HepG2 (cell line): ENCODE results near the gene LYPD3. TPM values are rescaled to one million over a fixed set of nuclear protein-coding genes. Genes with fewer than 3 reads are reported as not detected.

Source experiments
- ELF3 ChIP-seq: IDR thresholded peaks from 2 replicates; pipeline ENCODE4 v1.6.1; 2016; ENCODE audit warnings: missing genetic modification reagents, missing compliant biosample characterization
- ESRRA ChIP-seq: sonication (generic); formaldehyde crosslinking; IDR thresholded peaks from 2 replicates; pipeline ENCODE4 v1.5.1; 2020; ENCODE audit warnings: mild to moderate bottlenecking, low read depth, missing genetic modification reagents
- GABPB1 ChIP-seq: IDR thresholded peaks from 2 replicates; pipeline ENCODE4 v1.6.1; 2016; ENCODE audit warnings: mild to moderate bottlenecking, missing genetic modification reagents, moderate library complexity, missing compliant biosample characterization
- PCBP2 ChIP-seq: fragments of 200-400 bp; formaldehyde crosslinking; optimal IDR thresholded peaks from 2 replicates; pipeline ENCODE3; 2018; ENCODE audit warnings: low read length, low read depth; ENCODE audit not compliant: poor library complexity, severe bottlenecking
- PHF8 ChIP-seq: sonication (generic); formaldehyde crosslinking; IDR thresholded peaks from 2 replicates; pipeline ENCODE4 v1.5.0; 2020; ENCODE audit warnings: missing genetic modification reagents
- PRDM10 ChIP-seq: sonication (generic); formaldehyde crosslinking; IDR thresholded peaks from 2 replicates; pipeline ENCODE4 v1.4.0; 2020; ENCODE audit warnings: low read depth, missing genetic modification reagents
- SIX4 ChIP-seq: sonication (generic); formaldehyde crosslinking; IDR thresholded peaks from 2 replicates; pipeline ENCODE4 v1.4.0; 2020; ENCODE audit warnings: missing genetic modification reagents
- SP5 ChIP-seq: IDR thresholded peaks from 2 replicates; pipeline ENCODE4 v1.6.1; 2016; ENCODE audit warnings: low read depth, borderline replicate concordance
- TRIM22 ChIP-seq: fragments of 450-650 bp; IDR thresholded peaks from 2 replicates; pipeline ENCODE4 v1.6.1; 2017
- ZNF276 ChIP-seq: sonication (generic); formaldehyde crosslinking; IDR thresholded peaks from 2 replicates; pipeline ENCODE4 v1.4.0; 2020; ENCODE audit warnings: mild to moderate bottlenecking, low read depth, missing genetic modification reagents
- ZNF33B ChIP-seq: sonication (generic); formaldehyde crosslinking; IDR thresholded peaks from 2 replicates; pipeline ENCODE4 v1.5.1; 2020; ENCODE audit warnings: mild to moderate bottlenecking, missing genetic modification reagents
- ZNF44 ChIP-seq: sonication (generic); formaldehyde crosslinking; IDR thresholded peaks from 2 replicates; pipeline ENCODE4 v1.5.1; 2020; ENCODE audit warnings: mild to moderate bottlenecking, missing genetic modification reagents
- ZNF761 ChIP-seq: sonication (generic); formaldehyde crosslinking; conservative IDR thresholded peaks from 2 replicates; pipeline ENCODE4 v1.4.0; 2020; ENCODE audit warnings: mild to moderate bottlenecking, missing genetic modification reagents
- polyA plus RNA-seq, 8 experiments: library from polyadenylated mRNA; depleted of rRNA in 3 of 8; stranded (reverse) in 7 of 8; unstranded in 1 of 8; fragments of >200 nt; fragmentation: Illumina TruSeq in 4 of 8; extraction: Trizol in 4 of 8; gene quantifications; 2 replicates each; pipeline versions ENCODE4 v1.2.1 to v1.2.3, GENCODE V29; 2011 to 2016; ENCODE audit warnings: low read depth in 4 of 8, missing spikeins in 1 of 8, mixed read lengths in 1 of 8; ENCODE audit not compliant: insufficient read depth in 1 of 8
- total RNA-seq, 5 experiments: library from RNA; depleted of rRNA; stranded (reverse); fragments of >200 nt; fragmentation: Illumina TruSeq; extraction: Trizol; gene quantifications; 2 replicates each; pipeline ENCODE4 v1.2.3, GENCODE V29; 2016; ENCODE audit warnings: low read depth in 1 of 5
- TF ChIP-seq, protein P1 (sequence below): sonication (generic); formaldehyde crosslinking; IDR thresholded peaks from 2 replicates; pipeline ENCODE4 v1.5.0; 2020; ENCODE audit warnings: mild to moderate bottlenecking, missing genetic modification reagents, borderline replicate concordance
- TF ChIP-seq, protein P2 (sequence below): sonication (generic); formaldehyde crosslinking; IDR thresholded peaks from 2 replicates; pipeline ENCODE4 v1.5.0; 2020; ENCODE audit warnings: mild to moderate bottlenecking, missing genetic modification reagents
- TF ChIP-seq, protein P3 (sequence below): sonication (generic); formaldehyde crosslinking; IDR thresholded peaks from 2 replicates; pipeline ENCODE4 v1.9.0; 2021; ENCODE audit warnings: missing genetic modification reagents, mild to moderate bottlenecking, borderline replicate concordance

The LYPD3 gene
- total and polyA plus RNA-seq, 2 of the 13 experiments (the other 11 are each of a cell fraction or from before 2014, with no cell fraction given), result 0.51 to 1.5 TPM

- TF ChIP-seq, protein P1, sequence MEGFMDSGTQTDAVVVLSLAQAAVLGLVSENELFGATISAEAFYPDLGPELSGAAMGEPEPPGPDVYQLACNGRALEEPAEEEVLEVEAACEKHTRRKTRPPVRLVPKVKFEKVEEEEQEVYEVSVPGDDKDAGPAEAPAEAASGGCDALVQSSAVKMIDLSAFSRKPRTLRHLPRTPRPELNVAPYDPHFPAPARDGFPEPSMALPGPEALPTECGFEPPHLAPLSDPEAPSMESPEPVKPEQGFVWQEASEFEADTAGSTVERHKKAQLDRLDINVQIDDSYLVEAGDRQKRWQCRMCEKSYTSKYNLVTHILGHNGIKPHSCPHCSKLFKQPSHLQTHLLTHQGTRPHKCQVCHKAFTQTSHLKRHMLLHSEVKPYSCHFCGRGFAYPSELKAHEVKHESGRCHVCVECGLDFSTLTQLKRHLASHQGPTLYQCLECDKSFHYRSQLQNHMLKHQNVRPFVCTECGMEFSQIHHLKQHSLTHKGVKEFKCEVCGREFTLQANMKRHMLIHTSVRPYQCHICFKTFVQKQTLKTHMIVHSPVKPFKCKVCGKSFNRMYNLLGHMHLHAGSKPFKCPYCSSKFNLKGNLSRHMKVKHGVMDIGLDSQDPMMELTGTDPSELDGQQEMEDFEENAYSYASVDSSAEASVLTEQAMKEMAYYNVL (CRISPR knock-in tag), result no peak
- no peak for TF ChIP-seq PCBP2
- TF ChIP-seq ZNF276 (CRISPR knock-in tag), result no peak
- peak; percentile 26; the same call in 1 of the 2 replicates for TF ChIP-seq GABPB1 (CRISPR knock-in tag)
- TF ChIP-seq, protein P2, sequence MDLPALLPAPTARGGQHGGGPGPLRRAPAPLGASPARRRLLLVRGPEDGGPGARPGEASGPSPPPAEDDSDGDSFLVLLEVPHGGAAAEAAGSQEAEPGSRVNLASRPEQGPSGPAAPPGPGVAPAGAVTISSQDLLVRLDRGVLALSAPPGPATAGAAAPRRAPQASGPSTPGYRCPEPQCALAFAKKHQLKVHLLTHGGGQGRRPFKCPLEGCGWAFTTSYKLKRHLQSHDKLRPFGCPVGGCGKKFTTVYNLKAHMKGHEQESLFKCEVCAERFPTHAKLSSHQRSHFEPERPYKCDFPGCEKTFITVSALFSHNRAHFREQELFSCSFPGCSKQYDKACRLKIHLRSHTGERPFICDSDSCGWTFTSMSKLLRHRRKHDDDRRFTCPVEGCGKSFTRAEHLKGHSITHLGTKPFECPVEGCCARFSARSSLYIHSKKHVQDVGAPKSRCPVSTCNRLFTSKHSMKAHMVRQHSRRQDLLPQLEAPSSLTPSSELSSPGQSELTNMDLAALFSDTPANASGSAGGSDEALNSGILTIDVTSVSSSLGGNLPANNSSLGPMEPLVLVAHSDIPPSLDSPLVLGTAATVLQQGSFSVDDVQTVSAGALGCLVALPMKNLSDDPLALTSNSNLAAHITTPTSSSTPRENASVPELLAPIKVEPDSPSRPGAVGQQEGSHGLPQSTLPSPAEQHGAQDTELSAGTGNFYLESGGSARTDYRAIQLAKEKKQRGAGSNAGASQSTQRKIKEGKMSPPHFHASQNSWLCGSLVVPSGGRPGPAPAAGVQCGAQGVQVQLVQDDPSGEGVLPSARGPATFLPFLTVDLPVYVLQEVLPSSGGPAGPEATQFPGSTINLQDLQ, result no peak
- no peak for TF ChIP-seq ELF3 (CRISPR knock-in tag)
- no peak for TF ChIP-seq ZNF761
- no peak for TF ChIP-seq TRIM22
- no peak for TF ChIP-seq ESRRA
- TF ChIP-seq SP5 (CRISPR knock-in tag), result no peak
- no peak for TF ChIP-seq PRDM10 (CRISPR knock-in tag)
- TF ChIP-seq SIX4 (CRISPR knock-in tag), result no peak
- TF ChIP-seq PHF8 (CRISPR knock-in tag), result no peak
- TF ChIP-seq ZNF33B, result no peak
- TF ChIP-seq, protein P3, sequence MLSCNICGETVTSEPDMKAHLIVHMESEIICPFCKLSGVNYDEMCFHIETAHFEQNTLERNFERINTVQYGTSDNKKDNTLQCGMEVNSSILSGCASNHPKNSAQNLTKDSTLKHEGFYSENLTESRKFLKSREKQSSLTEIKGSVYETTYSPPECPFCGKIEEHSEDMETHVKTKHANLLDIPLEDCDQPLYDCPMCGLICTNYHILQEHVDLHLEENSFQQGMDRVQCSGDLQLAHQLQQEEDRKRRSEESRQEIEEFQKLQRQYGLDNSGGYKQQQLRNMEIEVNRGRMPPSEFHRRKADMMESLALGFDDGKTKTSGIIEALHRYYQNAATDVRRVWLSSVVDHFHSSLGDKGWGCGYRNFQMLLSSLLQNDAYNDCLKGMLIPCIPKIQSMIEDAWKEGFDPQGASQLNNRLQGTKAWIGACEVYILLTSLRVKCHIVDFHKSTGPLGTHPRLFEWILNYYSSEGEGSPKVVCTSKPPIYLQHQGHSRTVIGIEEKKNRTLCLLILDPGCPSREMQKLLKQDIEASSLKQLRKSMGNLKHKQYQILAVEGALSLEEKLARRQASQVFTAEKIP (CRISPR knock-in tag), result no peak
- TF ChIP-seq ZNF44 (CRISPR knock-in tag), result no peak
These were observed 2.5 kb downstream of the LYPD3 start (continued) for GRCh38 chr19:43462785-43463380.
